IMR-90 (cell line): ENCODE measurements around the gene TAPT1. TPM values are rescaled to one million over a fixed set of nuclear protein-coding genes. Genes with fewer than 3 reads are reported as not detected.
A peak's percentile ranks its signal among the peaks of the same experiment; 100 is the strongest.

Experiments used
- ATAC-seq: fragments of 200-7000 bp; cut with Tn5 transposase; 2 replicates; pipeline ENCODE4 v1.9.1; 2020; ENCODE audit warnings: low read depth, mild to moderate bottlenecking, moderate library complexity
- BruUV-seq: library from RNA; stranded (reverse); fragments of 400-500 nt; replicated peaks from 2 replicates; lab custom pipeline; 2021; lab: Mats Ljungman, UMichigan
- CTCF ChIA-PET: fragments of 300-600 bp; formaldehyde crosslinking; extraction: SDS; loops from one replicate; lab custom pipeline; 2021; ENCODE audit warnings: antibody characterized with exemption; lab: Yijun Ruan, JAX
- POLR2A ChIA-PET: fragments of 300-600 bp; sonication (Branson Sonifier 250); formaldehyde crosslinking; loops from one replicate; lab custom pipeline; 2022; ENCODE audit warnings: antibody characterized with exemption; ENCODE audit not compliant: unreplicated experiment; lab: Charles Lee
- DNase-seq: peaks from one replicate; pipeline ENCODE4 v3.0.0; 2013
- H2AFZ ChIP-seq: replicated peaks from 2 replicates; pipeline ENCODE3; 2013; ENCODE audit warnings: low read length, mild to moderate bottlenecking; ENCODE audit not compliant: poor library complexity
- H2AK5ac ChIP-seq: 2 replicates; pipeline ENCODE4 v1.6.1; 2013; ENCODE audit warnings: low read depth, low read length, inconsistent platforms
- H2AK9ac ChIP-seq: replicated peaks from 2 replicates; pipeline ENCODE3; 2013; ENCODE audit warnings: mild to moderate bottlenecking, low read depth, low read length, moderate library complexity; ENCODE audit not compliant: poor library complexity
- H2BK120ac ChIP-seq: 2 replicates; pipeline ENCODE4 v1.6.1; 2013; ENCODE audit warnings: low read depth, low read length, inconsistent platforms
- H2BK15ac ChIP-seq: 3 replicates; pipeline ENCODE4 v1.6.1; 2013; ENCODE audit warnings: low read depth, low read length, inconsistent platforms
- H2BK20ac ChIP-seq: 2 replicates; pipeline ENCODE4 v1.6.1; 2013; ENCODE audit warnings: low read depth, mild to moderate bottlenecking, inconsistent platforms, low read length, moderate library complexity
- H2BK5ac ChIP-seq: 2 replicates; pipeline ENCODE4 v1.6.1; 2013; ENCODE audit warnings: mild to moderate bottlenecking, low read depth, low read length, inconsistent platforms; ENCODE audit not compliant: poor library complexity, severe bottlenecking
- H3K14ac ChIP-seq: replicated peaks from 2 replicates; pipeline ENCODE4 v1.6.1; 2013; ENCODE audit warnings: low read depth, low read length, inconsistent platforms
- H3K18ac ChIP-seq: 2 replicates; pipeline ENCODE4 v1.6.1; 2013; ENCODE audit warnings: low read depth, low read length, control low read depth
- H3K23ac ChIP-seq: 2 replicates; pipeline ENCODE4 v1.6.1; 2013; ENCODE audit warnings: low read depth, low read length, inconsistent platforms
- H3K27ac ChIP-seq: 2 replicates; pipeline ENCODE4 v1.5.1; 2013; ENCODE audit warnings: mild to moderate bottlenecking, control low read depth, low read length; ENCODE audit not compliant: insufficient read depth
- H3K27me3 ChIP-seq: 2 replicates; pipeline ENCODE4 v1.6.1; 2013; ENCODE audit warnings: low read length; ENCODE audit not compliant: control insufficient read depth, insufficient read depth
- H3K36me3 ChIP-seq: 2 replicates; pipeline ENCODE4 v1.6.1; 2013; ENCODE audit warnings: low read length, mixed read lengths; ENCODE audit not compliant: control insufficient read depth, insufficient read depth
- H3K4ac ChIP-seq: 2 replicates; pipeline ENCODE4 v1.6.1; 2013; ENCODE audit warnings: low read depth, low read length, inconsistent platforms
- H3K4me1 ChIP-seq: 2 replicates; pipeline ENCODE4 v1.6.1; 2013; ENCODE audit warnings: low read length, mixed read lengths; ENCODE audit not compliant: control insufficient read depth, insufficient read depth
- H3K4me2 ChIP-seq: 2 replicates; pipeline ENCODE4 v1.6.1; 2013; ENCODE audit warnings: low read depth, mild to moderate bottlenecking, control low read depth, low read length, moderate library complexity
- H3K4me3 ChIP-seq: 2 replicates; pipeline ENCODE4 v1.5.1; 2013; ENCODE audit warnings: low read depth, mild to moderate bottlenecking, control low read depth, low read length, moderate library complexity; ENCODE audit not compliant: insufficient read depth
- H3K56ac ChIP-seq: 2 replicates; pipeline ENCODE4 v1.6.1; 2013; ENCODE audit warnings: low read length, inconsistent platforms; ENCODE audit not compliant: insufficient read depth; ENCODE audit errors: extremely low read depth
- H3K79me1 ChIP-seq, 2 experiments: 2 replicates each; pipeline ENCODE4 v1.6.1; 2013; ENCODE audit warnings: low read length in 2 of 2, inconsistent platforms in 1 of 2, low read depth in 1 of 2
- H3K9ac ChIP-seq: 2 replicates; pipeline ENCODE4 v1.6.1; 2013; ENCODE audit warnings: low read depth, low read length, control low read depth
- H3K9me1 ChIP-seq: 2 replicates; pipeline ENCODE4 v1.6.1; 2013; ENCODE audit warnings: low read length, inconsistent platforms; ENCODE audit not compliant: insufficient read depth
- H3K9me3 ChIP-seq: 2 replicates; pipeline ENCODE4 v1.6.1; 2013; ENCODE audit warnings: low read length; ENCODE audit not compliant: control insufficient read depth, insufficient read depth
- H4K20me1 ChIP-seq: 2 replicates; pipeline ENCODE4 v1.6.1; 2013; ENCODE audit warnings: low read length, inconsistent platforms; ENCODE audit not compliant: insufficient read depth
- H4K5ac ChIP-seq: 2 replicates; pipeline ENCODE4 v1.6.1; 2013; ENCODE audit warnings: mild to moderate bottlenecking, low read depth, low read length, control low read depth
- H4K8ac ChIP-seq, 2 experiments: 2 replicates each; pipeline ENCODE4 v1.6.1; 2013; ENCODE audit warnings: low read depth in 2 of 2, low read length in 2 of 2, control low read depth in 1 of 2, inconsistent platforms in 1 of 2
- H4K91ac ChIP-seq: 2 replicates; pipeline ENCODE4 v1.6.1; 2013; ENCODE audit warnings: low read depth, low read length, inconsistent platforms; ENCODE audit not compliant: insufficient read depth
- CHD1 ChIP-seq: IDR thresholded peaks from 2 replicates; pipeline ENCODE4 v1.6.1; 2012; ENCODE audit warnings: low read depth, low read length, improper control_type of control experiment
- CTCF ChIP-seq: conservative IDR thresholded peaks from 2 replicates; pipeline ENCODE4 v1.5.1; 2012; ENCODE audit warnings: mild to moderate bottlenecking, low read depth, low read length, improper control_type of control experiment
- RAD21 ChIP-seq: IDR thresholded peaks from 2 replicates; pipeline ENCODE4 v1.6.1; 2012; ENCODE audit warnings: low read length, improper control_type of control experiment
- WGBS, 2 experiments: methylation state at CpG; one replicate each; pipeline versions ENCODE4 v1.1.5 to v1.1.7; 2013; ENCODE audit warnings: missing lambda C conversion rate in 2 of 2; ENCODE audit not compliant: insufficient read length in 1 of 2; ENCODE audit errors: extremely low coverage in 2 of 2; 5-methylcytosine and 5-hydroxymethylcytosine counted together
- dilution Hi-C: fragments of 300-500 bp; cut with HindIII; formaldehyde crosslinking; loops from one replicate; pipeline ENCODE4 v1.14.3; 2018; ENCODE audit warnings: low sequenced_read_pairs; ENCODE audit not compliant: unreplicated experiment
- in situ Hi-C: fragments of 300-500 bp; cut with MboI; formaldehyde crosslinking; loops from 3 replicates; pipeline ENCODE4 v1.14.3; 2019; ENCODE audit warnings: low sequenced_read_pairs, inconsistent platforms, mixed read lengths
- intact Hi-C: fragments of 100-400 bp; cut with micrococcal nuclease; formaldehyde crosslinking; loops from 2 replicates; pipeline ENCODE4 v1.10.0; 2022
- polyA plus RNA-seq, 3 experiments: library from polyadenylated mRNA; depleted of rRNA; stranded (reverse); fragments of >200 nt; gene quantifications; 2 replicates each; pipeline ENCODE4 v1.2.3, GENCODE V29; 2012; ENCODE audit warnings: low replicate concordance in 1 of 3
- total RNA-seq: library from RNA; depleted of rRNA; stranded (reverse); fragments of >200 nt; gene quantifications from 2 replicates; pipeline ENCODE4 v1.2.3, GENCODE V29; 2012
- TF ChIP-seq, protein P1 (sequence below): fragments of 150-350 bp; IDR thresholded peaks from 2 replicates; pipeline ENCODE4 v1.6.1; 2016; ENCODE audit warnings: low read depth, mild to moderate bottlenecking, low read length, moderate library complexity, borderline replicate concordance

Gene TAPT1
- total and polyA plus RNA-seq, 2 of the 4 experiments (the other 2 are of a cell fraction), result 5.6 to 12.2 TPM

GRCh38 chr4:16197876-16198665 lies 28.2 kb downstream of the TAPT1 start:
- DNase-seq (no peak), ATAC-seq (no peak)
- no TSS peak for BruUV-seq
- no peaks in the 10 kb centered on the region for H3K4me1 ChIP-seq
- no peak overlapping the region for H3K14ac ChIP-seq
- H3K9me1 ChIP-seq, result no peaks in the 10 kb centered on the region
- no peak overlapping the region; the same call in 2 of the 3 replicates for H2BK15ac ChIP-seq
- H4K8ac ChIP-seq, result no peak overlapping the region
- intact Hi-C loops (loop anchor here (2.0 to 5.0 kb wide), 2 partner anchors 67 to 391 kb away; no protein-coding TSS in a partner anchor), in situ Hi-C loops (no loop called here), dilution Hi-C loops (no loop called here)
- no peak overlapping the region for H2BK20ac ChIP-seq
- CTCF ChIA-PET, result interaction anchor here (0.6 to 2.1 kb wide), 4 partner anchors 10 to 134 kb away, joined by 3 to 8 read pairs (median 4); no protein-coding TSS in a partner anchor
- H2AK9ac ChIP-seq, result no peak overlapping the region
- H3K79me1 ChIP-seq, result no peaks in the 10 kb centered on the region
- no peaks in the 10 kb centered on the region for H4K20me1 ChIP-seq
- H3K9ac ChIP-seq, result no peak overlapping the region
- no peaks in the 10 kb centered on the region for H3K27me3 ChIP-seq
- H3K4me3 ChIP-seq, result no peak overlapping the region
- H2BK5ac ChIP-seq, result no peak overlapping the region
- H2AK5ac ChIP-seq, result no peak overlapping the region
- H3K9me3 ChIP-seq, result no peaks in the 10 kb centered on the region
- H2BK120ac ChIP-seq, result no peak overlapping the region
- no CpG with 5 or more reads among the region's 2 CpGs for WGBS, 2 experiments
- H3K36me3 ChIP-seq, result no peaks in the 10 kb centered on the region
- H4K5ac ChIP-seq, result no peak overlapping the region
- H2AFZ ChIP-seq, result no peak overlapping the region
- POLR2A ChIA-PET, result no interaction called here
- H3K4me2 ChIP-seq, result no peak overlapping the region
- H3K56ac ChIP-seq, result no peak overlapping the region
- TF ChIP-seq, protein P1, sequence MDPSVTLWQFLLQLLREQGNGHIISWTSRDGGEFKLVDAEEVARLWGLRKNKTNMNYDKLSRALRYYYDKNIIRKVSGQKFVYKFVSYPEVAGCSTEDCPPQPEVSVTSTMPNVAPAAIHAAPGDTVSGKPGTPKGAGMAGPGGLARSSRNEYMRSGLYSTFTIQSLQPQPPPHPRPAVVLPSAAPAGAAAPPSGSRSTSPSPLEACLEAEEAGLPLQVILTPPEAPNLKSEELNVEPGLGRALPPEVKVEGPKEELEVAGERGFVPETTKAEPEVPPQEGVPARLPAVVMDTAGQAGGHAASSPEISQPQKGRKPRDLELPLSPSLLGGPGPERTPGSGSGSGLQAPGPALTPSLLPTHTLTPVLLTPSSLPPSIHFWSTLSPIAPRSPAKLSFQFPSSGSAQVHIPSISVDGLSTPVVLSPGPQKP, result no peak
- TF ChIP-seq CTCF (no peak), CHD1 (no peak), RAD21 (no peak)
- H4K91ac ChIP-seq, result no peak overlapping the region
- no peak overlapping the region for H3K18ac ChIP-seq
- no peak overlapping the region for H3K27ac ChIP-seq
- no peak overlapping the region for H3K4ac ChIP-seq
- 0 out of 2 replicates have a peak overlapping the region, but pooled peaks have one; percentile 31 for H3K23ac ChIP-seq
